ENCODE data around the gene PRMT7. TPM values are rescaled to one million over a fixed set of nuclear protein-coding genes. Genes with fewer than 3 reads are reported as not detected.
A peak's percentile ranks its signal among the peaks of the same experiment; 100 is the strongest.

PRMT7 gene
- total and polyA plus RNA-seq, 2 experiments from 2014 or later: 27.2 to 49.6 TPM

DNA sequence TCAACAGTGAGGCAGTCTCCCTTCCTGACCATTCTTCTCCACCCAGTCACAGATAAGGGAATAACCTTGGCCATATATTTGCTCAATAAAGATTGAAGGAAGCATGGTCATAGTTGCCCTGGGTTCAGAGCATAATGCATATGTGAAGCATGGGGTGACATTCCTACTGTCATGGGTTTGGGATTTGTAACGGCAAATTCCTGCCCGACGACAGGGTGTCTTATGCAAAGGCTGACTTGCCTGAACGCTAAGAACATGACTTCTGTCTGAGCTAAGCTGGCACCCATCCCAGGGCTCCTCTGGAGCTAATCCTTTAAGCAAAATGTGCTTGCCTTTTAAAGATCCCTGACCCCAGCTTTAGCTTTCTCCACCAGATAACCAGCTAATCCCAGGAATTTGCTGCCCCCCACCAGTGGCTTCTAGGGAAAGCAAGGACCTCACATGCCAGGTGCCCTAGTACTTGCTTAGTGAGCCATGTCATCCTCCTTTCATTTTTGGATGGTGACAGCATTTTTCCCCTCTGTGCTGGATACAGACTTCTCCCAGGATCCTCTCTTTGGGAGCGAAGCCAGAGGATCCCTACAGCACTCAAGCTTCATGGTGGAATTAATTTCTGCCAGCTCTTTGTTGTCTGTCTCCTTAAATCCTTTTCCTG lies 11.8 kb upstream of the PRMT7 start:
- H4K20me1 ChIP-seq (ENCODE audit: insufficient read depth): no peaks in the 10 kb centered on the region
- peaks cover 59% of the 10 kb centered on the region for H3F3A ChIP-seq (ENCODE audit: insufficient read depth)
- H2AFZ ChIP-seq: no peak overlapping the region
- H3K9me2 ChIP-seq (ENCODE audit: insufficient read depth): no peaks in the 10 kb centered on the region
- 9 to 10% methylated on average over 5 of the region's 5 CpGs for WGBS, 2 experiments (ENCODE audit: low coverage in 1 of 2, low lambda C conversion rate in 2 of 2, missing lambda C conversion rate in 2 of 2)
- H3K27ac ChIP-seq: peak overlapping the region; percentile 68
- peak overlapping the region; percentile 27; the same call in 1 of the 2 replicates for H3K9ac ChIP-seq
- in situ Hi-C loops (cut with MboI): no loop called here
- H3K9me3 ChIP-seq (ENCODE audit: low read depth): no peaks in the 10 kb centered on the region
- no peaks in the 10 kb centered on the region for H3K27me3 ChIP-seq (replicated peaks; ENCODE audit: insufficient read depth)
- TF ChIP-seq EZH2phosphoT487 (IDR thresholded peaks at IDR 0.05; ENCODE audit: insufficient read depth, low read depth) (no peak), EZH2 (IDR thresholded peaks at IDR 0.05; ENCODE audit: insufficient read depth, poor library complexity, severe bottlenecking) (no peak)
- peaks cover 35% of the 10 kb centered on the region for H3K4me1 ChIP-seq (ENCODE audit: insufficient read depth)
- peak overlapping the region; percentile 13 for H3K4me2 ChIP-seq (ENCODE audit: unreplicated experiment)
- H3K4me3 ChIP-seq: no peak overlapping the region
- peaks cover 67% of the 10 kb centered on the region for H3K36me3 ChIP-seq (ENCODE audit: low read depth)
- H3K79me2 ChIP-seq (ENCODE audit: insufficient read depth): peaks cover 57% of the 10 kb centered on the region
- DNase-seq: peak; percentile 84

DNA sequence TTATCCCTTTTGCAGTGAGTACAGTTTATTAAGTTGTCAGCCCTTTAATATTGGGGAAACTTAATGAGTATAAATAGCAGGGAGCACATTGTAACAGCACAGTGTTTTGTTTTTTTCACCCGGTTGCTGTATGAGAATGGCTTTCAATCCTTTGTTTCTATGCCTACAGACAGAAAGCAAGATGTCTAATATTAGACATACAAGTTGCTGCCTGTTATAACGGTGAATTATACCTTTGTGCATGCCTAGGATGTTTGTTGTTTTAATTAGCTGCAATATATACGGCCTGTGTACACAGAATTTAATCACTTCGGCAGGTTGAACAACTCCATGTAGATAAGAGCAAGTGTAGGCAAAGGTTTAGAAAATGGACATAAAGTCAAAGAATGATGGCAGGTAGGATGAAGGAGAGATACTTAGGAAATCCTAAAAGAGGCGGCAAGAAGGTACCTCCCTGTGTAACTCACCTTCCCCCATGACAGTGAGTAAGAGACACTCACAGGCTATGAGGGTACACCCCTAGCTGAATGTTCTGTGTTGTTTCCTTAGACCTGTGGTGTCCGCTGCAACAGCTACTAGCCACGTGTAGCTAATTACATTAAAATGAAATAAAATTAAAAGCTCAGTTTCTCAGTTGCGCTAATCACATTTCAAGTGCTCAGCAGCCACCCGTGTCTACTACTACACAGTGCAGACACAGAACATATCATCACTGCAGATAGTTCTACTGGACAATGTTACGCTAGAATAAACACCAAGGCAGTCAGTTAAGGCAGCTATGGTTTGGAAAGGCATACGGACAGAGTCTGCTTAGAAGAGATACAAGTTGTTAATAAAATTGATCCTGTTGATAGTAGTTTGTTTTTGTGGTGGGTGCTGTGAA lies 11.0 kb upstream of the PRMT7 start:
- 75 to 76% methylated on average over 11 of the region's 11 CpGs for WGBS, 2 experiments (ENCODE audit: low coverage in 1 of 2, low lambda C conversion rate in 2 of 2, missing lambda C conversion rate in 2 of 2)
- Histone ChIP-seq H3K9me2 (ENCODE audit: insufficient read depth) (no peaks in the 10 kb centered on the region), H3K36me3 (ENCODE audit: low read depth) (peaks cover 64% of the 10 kb centered on the region), H3K9ac (peak overlapping the region; percentile 27; the same call in 1 of the 2 replicates), H3F3A (ENCODE audit: insufficient read depth) (peaks cover 62% of the 10 kb centered on the region), H3K27me3 (replicated peaks; ENCODE audit: insufficient read depth) (no peaks in the 10 kb centered on the region), H3K4me2 (ENCODE audit: unreplicated experiment) (peak overlapping the region; percentile 13), H3K4me1 (ENCODE audit: insufficient read depth) (peaks cover 35% of the 10 kb centered on the region), H4K20me1 (ENCODE audit: insufficient read depth) (no peaks in the 10 kb centered on the region), H3K4me3 (no peak overlapping the region), H2AFZ (no peak overlapping the region), H3K9me3 (ENCODE audit: low read depth) (no peaks in the 10 kb centered on the region), H3K79me2 (ENCODE audit: insufficient read depth) (peaks cover 57% of the 10 kb centered on the region), H3K27ac (peak overlapping the region; percentile 68)
- in situ Hi-C loops (cut with MboI): no loop called here
- DNase-seq: no peak
- no peak for TF ChIP-seq EZH2phosphoT487 (IDR thresholded peaks at IDR 0.05; ENCODE audit: insufficient read depth, low read depth)
- no peak for TF ChIP-seq EZH2 (IDR thresholded peaks at IDR 0.05; ENCODE audit: insufficient read depth, poor library complexity, severe bottlenecking)

- TF ChIP-seq EZH2phosphoT487 (IDR thresholded peaks at IDR 0.05; ENCODE audit: insufficient read depth, low read depth) (no peak), EZH2 (IDR thresholded peaks at IDR 0.05; ENCODE audit: insufficient read depth, poor library complexity, severe bottlenecking) (no peak)
- WGBS, 2 experiments (ENCODE audit: low coverage in 1 of 2, low lambda C conversion rate in 2 of 2, missing lambda C conversion rate in 2 of 2): 75 to 79% methylated on average over 7 of the region's 7 CpGs
- Histone ChIP-seq H3K79me2 (ENCODE audit: insufficient read depth) (peaks cover 57% of the 10 kb centered on the region), H3K27me3 (replicated peaks; ENCODE audit: insufficient read depth) (no peaks in the 10 kb centered on the region), H3F3A (ENCODE audit: insufficient read depth) (peaks cover 62% of the 10 kb centered on the region), H3K4me1 (ENCODE audit: insufficient read depth) (peaks cover 35% of the 10 kb centered on the region), H3K9me2 (ENCODE audit: insufficient read depth) (no peaks in the 10 kb centered on the region), H3K9me3 (ENCODE audit: low read depth) (no peaks in the 10 kb centered on the region), H3K4me2 (ENCODE audit: unreplicated experiment) (no peak overlapping the region), H2AFZ (no peak overlapping the region), H4K20me1 (ENCODE audit: insufficient read depth) (no peaks in the 10 kb centered on the region), H3K9ac (no peak overlapping the region), H3K36me3 (ENCODE audit: low read depth) (peaks cover 56% of the 10 kb centered on the region), H3K4me3 (no peak overlapping the region), H3K27ac (peak overlapping the region; percentile 68)
- peak; percentile 48 for DNase-seq
- in situ Hi-C loops (cut with MboI): no loop called here
Measured at GRCh38 chr16:68300734-68301459, 9.9 kb upstream of the PRMT7 start.

- no peak overlapping the region for H2AFZ ChIP-seq
- H3K36me3 ChIP-seq (ENCODE audit: low read depth): peaks cover 28% of the 10 kb centered on the region
- no peak overlapping the region for H3K4me3 ChIP-seq
- no peak for DNase-seq
- 96 to 97% methylated on average over 3 of the region's 3 CpGs for WGBS, 2 experiments (ENCODE audit: low coverage in 1 of 2, low lambda C conversion rate in 2 of 2, missing lambda C conversion rate in 2 of 2)
- no peak overlapping the region for H3K27ac ChIP-seq
- TF ChIP-seq EZH2 (IDR thresholded peaks at IDR 0.05; ENCODE audit: insufficient read depth, poor library complexity, severe bottlenecking) (no peak), EZH2phosphoT487 (IDR thresholded peaks at IDR 0.05; ENCODE audit: insufficient read depth, low read depth) (no peak)
- no peaks in the 10 kb centered on the region for H3K9me2 ChIP-seq (ENCODE audit: insufficient read depth)
- no peaks in the 10 kb centered on the region for H3K27me3 ChIP-seq (replicated peaks; ENCODE audit: insufficient read depth)
- in situ Hi-C loops (cut with MboI): no loop called here
- peaks cover 15% of the 10 kb centered on the region for H3F3A ChIP-seq (ENCODE audit: insufficient read depth)
- no peak overlapping the region for H3K9ac ChIP-seq
- no peaks in the 10 kb centered on the region for H3K9me3 ChIP-seq (ENCODE audit: low read depth)
- H3K79me2 ChIP-seq (ENCODE audit: insufficient read depth): peaks cover 92% of the 10 kb centered on the region
- peaks cover 9% of the 10 kb centered on the region for H3K4me1 ChIP-seq (ENCODE audit: insufficient read depth)
- H3K4me2 ChIP-seq (ENCODE audit: unreplicated experiment): no peak overlapping the region
- H4K20me1 ChIP-seq (ENCODE audit: insufficient read depth): no peaks in the 10 kb centered on the region
Measured at GRCh38 chr16:68306633-68307032, 4.2 kb upstream of the PRMT7 start.
